Right lobe of liver (tissue), 4 donors: Measurements from ENCODE around the gene THSD1.

ENCODE experiments used
- POLR2A ChIP-seq: fragments of 450-650 bp; IDR thresholded peaks from one replicate; pipeline ENCODE4 v1.6.1; 2017; ENCODE audit warnings: antibody characterized with exemption, mild to moderate bottlenecking
- TF ChIP-seq, protein P1 (sequence below), 4 donors: fragments of 200-600 bp in 3 of 4; fragments of 450-650 bp in 1 of 4; IDR thresholded peaks; one replicate each; pipeline versions ENCODE4 v1.5.1 to v1.8.0; 2016 to 2022; ENCODE audit warnings: antibody characterized with exemption in 4 of 4, mild to moderate bottlenecking in 2 of 4
- donor health status: DM: no; HTN: no; CAD: no.
- donor health status: DM: no; HTN: no; CAD: no.
- donor health status: DM: no; HTN: yes; CAD: no.

DNA sequence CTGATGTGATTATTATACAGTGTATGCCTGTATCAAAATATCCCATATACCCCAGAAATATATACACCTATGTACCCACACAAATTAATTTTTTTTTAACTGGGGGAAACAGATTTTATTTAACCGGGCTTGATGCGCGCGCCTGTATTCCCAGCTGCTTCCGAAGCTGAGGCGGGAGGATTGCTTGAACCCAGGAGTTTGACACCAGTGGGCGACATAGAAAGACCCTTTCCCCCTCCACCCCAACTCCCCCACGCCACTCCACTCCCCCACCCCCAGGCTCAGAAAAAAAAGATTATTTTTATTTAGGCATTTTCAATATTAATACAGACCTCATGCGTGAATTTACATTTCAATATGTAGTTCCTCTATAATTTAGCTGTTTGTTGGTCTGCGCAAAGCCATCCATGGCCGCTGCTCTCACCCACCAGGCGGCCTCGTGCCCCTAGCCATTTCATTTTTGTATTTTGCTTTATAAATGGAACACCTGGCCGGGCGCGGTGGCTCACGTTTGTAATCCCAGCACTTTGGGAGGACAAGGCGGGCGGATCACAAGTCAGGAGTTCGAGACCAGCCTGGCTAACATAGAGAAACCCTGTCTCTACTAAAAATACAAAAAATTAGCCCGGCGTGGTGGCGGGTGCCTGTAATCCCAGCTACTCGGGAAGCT is 45.3 kb upstream of the THSD1 start:
- TF ChIP-seq, protein P1, sequence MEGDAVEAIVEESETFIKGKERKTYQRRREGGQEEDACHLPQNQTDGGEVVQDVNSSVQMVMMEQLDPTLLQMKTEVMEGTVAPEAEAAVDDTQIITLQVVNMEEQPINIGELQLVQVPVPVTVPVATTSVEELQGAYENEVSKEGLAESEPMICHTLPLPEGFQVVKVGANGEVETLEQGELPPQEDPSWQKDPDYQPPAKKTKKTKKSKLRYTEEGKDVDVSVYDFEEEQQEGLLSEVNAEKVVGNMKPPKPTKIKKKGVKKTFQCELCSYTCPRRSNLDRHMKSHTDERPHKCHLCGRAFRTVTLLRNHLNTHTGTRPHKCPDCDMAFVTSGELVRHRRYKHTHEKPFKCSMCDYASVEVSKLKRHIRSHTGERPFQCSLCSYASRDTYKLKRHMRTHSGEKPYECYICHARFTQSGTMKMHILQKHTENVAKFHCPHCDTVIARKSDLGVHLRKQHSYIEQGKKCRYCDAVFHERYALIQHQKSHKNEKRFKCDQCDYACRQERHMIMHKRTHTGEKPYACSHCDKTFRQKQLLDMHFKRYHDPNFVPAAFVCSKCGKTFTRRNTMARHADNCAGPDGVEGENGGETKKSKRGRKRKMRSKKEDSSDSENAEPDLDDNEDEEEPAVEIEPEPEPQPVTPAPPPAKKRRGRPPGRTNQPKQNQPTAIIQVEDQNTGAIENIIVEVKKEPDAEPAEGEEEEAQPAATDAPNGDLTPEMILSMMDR (IDR thresholded peaks at IDR 0.05): no peak
- TF ChIP-seq POLR2A: no peak
